Breast epithelium (tissue), 4 donors: ENCODE results near the gene CFAP45. TPM values are rescaled to one million over a fixed set of nuclear protein-coding genes. Genes with fewer than 3 reads are reported as not detected.
A peak's percentile ranks its signal among the peaks of the same experiment; 100 is the strongest.

Experiments
- DNase-seq, 2 donors: peaks; one replicate each; pipeline ENCODE4 v3.0.0-alpha.2; 2019; ENCODE audit warnings: low spot score in 2 of 2
- H3K27ac ChIP-seq, 2 donors: fragments of 200-600 bp; sonication (generic) in 1 of 2; one replicate each; pipeline ENCODE4 v1.5.1; 2016 to 2019; ENCODE audit warnings: mild to moderate bottlenecking in 1 of 2
- H3K27me3 ChIP-seq, 2 donors: fragments of 200-600 bp; sonication (generic) in 1 of 2; one replicate each; pipeline versions ENCODE4 v1.5.1 to v1.6.0; 2017 to 2019; ENCODE audit warnings: control low read depth in 1 of 2, mild to moderate bottlenecking in 1 of 2
- H3K36me3 ChIP-seq: fragments of 200-600 bp; one replicate; pipeline ENCODE4 v1.5.1; 2019
- H3K4me1 ChIP-seq, 2 donors: fragments of 200-600 bp; sonication (generic); one replicate each; pipeline ENCODE4 v1.5.1; 2016 to 2019; ENCODE audit warnings: control low read depth in 1 of 2
- H3K4me3 ChIP-seq, 3 donors: fragments of 200-600 bp; sonication (generic); 1 replicate in 2 of 3; 2 replicates in 1 of 3; pipeline ENCODE4 v1.5.1; 2016 to 2019; ENCODE audit warnings: mild to moderate bottlenecking in 3 of 3, moderate library complexity in 2 of 3
- H3K9me3 ChIP-seq, 2 donors: fragments of 200-600 bp; sonication (generic) in 1 of 2; one replicate each; pipeline ENCODE4 v1.5.1; 2016 to 2019; ENCODE audit warnings: control low read depth in 1 of 2
- POLR2A ChIP-seq: fragments of 450-650 bp; IDR thresholded peaks from one replicate; pipeline ENCODE4 v1.6.1; 2016; ENCODE audit warnings: antibody characterized with exemption, mild to moderate bottlenecking, moderate library complexity
- POLR2AphosphoS5 ChIP-seq, 3 donors: sonication (generic); formaldehyde crosslinking; IDR thresholded peaks; one replicate each; pipeline ENCODE4 v1.6.1; 2017; ENCODE audit warnings: antibody characterized with exemption in 3 of 3
- intact Hi-C: fragments of 100-400 bp; cut with DNase I; formaldehyde crosslinking; loops from one replicate; pipeline ENCODE4 v1.15.1; 2023; ENCODE audit warnings: low total_unique reads
- total RNA-seq, 3 donors: library from RNA; depleted of rRNA; stranded (reverse); fragments of >200 nt; gene quantifications; one replicate each; pipeline ENCODE4 v1.1.0, GENCODE V29; 2016
- TF ChIP-seq, protein P1 (sequence below), 3 donors: fragments of 450-650 bp; IDR thresholded peaks; one replicate each; pipeline ENCODE4 v1.5.1; 2016 to 2017; ENCODE audit warnings: antibody characterized with exemption in 3 of 3, mild to moderate bottlenecking in 3 of 3, moderate library complexity in 3 of 3

The CFAP45 gene
- total RNA-seq, 3 donors from 2014 or later: 0.80 to 2.6 (median 2.6) TPM

DNA sequence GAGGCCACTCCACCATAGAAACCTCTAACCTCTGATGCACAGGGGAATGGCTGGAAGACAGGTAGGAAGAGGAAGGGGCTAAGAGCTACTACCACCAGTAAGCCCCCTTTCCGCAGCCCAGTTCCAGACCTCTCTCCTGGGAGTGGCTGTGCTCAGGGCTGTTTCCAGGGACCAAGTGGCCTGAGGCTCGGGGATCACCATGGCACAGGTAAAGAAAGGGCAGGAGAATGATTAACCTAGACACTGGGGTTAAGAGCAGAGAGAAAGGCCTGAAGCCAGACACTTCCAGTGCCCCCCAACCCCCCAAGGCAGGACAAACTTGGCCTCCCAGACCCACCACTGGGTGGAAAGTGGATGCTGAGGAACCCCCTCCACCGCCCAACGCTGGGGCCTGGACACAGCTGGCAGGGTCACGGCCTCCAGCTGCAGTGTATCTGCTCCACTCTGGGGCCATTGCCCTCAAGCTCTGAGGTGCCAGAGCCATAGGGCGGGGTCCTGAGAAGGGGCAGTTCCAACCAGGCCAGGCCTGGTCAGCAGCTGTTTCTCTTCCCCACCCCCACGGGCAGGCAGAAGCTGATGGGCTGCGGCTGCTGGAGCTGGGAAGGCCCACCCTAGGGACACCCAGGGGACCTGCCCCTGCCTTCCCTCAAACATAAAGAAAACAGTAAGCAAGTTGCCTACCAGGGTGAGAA lies 22.7 kb upstream of the CFAP45 start:
- no peak for DNase-seq
- H3K4me1 ChIP-seq: peaks cover 10 to 19% of the 10 kb centered on the region in 2 donors

DNA sequence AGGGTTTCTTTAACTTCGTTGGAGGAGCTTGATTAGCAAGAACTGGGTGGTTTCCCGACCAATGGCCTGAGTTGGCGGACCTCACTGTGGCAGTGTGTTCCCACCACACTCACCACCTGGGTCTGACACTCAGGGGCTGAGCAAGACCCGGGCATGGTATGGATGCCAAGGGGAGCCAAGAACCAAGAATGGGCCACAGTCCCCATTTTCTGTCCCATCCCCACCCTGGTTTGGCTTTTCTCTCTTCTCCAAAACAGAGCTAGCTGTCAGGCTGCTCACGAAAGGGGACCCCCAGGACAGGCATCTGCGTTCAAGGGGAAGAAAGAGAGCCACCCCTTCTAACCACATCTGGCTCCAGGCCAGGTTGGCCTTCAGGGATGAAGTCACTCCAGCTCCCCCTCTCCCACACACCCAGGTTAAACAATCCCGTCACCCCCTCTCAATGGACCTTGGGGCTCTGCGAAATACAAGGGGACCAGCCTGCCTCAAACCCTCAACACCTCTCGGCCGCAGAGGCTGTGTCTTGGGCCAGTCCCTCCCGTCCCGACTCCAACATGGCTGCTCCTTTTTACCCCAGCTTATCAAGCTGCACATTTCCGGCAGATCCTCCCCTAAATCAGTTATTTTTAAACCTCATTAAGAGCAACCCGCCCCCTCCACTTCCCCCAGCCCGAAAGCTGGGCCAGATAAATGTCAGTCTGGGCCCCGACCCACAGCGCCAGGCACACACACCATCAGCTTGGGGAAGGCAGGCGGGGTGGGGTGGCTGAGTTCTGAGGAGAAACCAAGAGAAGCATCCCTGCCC lies 21.9 kb upstream of the CFAP45 start:
- peaks cover 5% of the 10 kb centered on the region for H3K36me3 ChIP-seq
- no peaks in the 10 kb centered on the region for H3K9me3 ChIP-seq
- H3K27me3 ChIP-seq: no peaks in the 10 kb centered on the region
- intact Hi-C loops: no loop called here
- DNase-seq: no peak
- no peak for TF ChIP-seq POLR2A
- no peak for TF ChIP-seq POLR2AphosphoS5 (IDR thresholded peaks at IDR 0.05)
- TF ChIP-seq, protein P1, sequence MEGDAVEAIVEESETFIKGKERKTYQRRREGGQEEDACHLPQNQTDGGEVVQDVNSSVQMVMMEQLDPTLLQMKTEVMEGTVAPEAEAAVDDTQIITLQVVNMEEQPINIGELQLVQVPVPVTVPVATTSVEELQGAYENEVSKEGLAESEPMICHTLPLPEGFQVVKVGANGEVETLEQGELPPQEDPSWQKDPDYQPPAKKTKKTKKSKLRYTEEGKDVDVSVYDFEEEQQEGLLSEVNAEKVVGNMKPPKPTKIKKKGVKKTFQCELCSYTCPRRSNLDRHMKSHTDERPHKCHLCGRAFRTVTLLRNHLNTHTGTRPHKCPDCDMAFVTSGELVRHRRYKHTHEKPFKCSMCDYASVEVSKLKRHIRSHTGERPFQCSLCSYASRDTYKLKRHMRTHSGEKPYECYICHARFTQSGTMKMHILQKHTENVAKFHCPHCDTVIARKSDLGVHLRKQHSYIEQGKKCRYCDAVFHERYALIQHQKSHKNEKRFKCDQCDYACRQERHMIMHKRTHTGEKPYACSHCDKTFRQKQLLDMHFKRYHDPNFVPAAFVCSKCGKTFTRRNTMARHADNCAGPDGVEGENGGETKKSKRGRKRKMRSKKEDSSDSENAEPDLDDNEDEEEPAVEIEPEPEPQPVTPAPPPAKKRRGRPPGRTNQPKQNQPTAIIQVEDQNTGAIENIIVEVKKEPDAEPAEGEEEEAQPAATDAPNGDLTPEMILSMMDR (IDR thresholded peaks at IDR 0.05): no peak
- peak overlapping the region; percentile 87 to 96 (median 95) for H3K4me3 ChIP-seq
- peak overlapping the region; percentile 98 to 99 for H3K27ac ChIP-seq
- peaks cover 10 to 22% of the 10 kb centered on the region in 2 donors for H3K4me1 ChIP-seq

More for the DNA sequence above, 22.7 kb upstream of the CFAP45 start:
- H3K27me3 ChIP-seq: no peaks in the 10 kb centered on the region
- H3K4me3 ChIP-seq: peak overlapping the region; percentile 87 to 96 (median 95)
- peaks cover 5% of the 10 kb centered on the region for H3K36me3 ChIP-seq
- intact Hi-C loops: no loop called here
- H3K27ac ChIP-seq: peak overlapping the region; percentile 98 to 99
- TF ChIP-seq POLR2A (no peak), POLR2AphosphoS5 (IDR thresholded peaks at IDR 0.05) (no peak)
- TF ChIP-seq, protein P1 (IDR thresholded peaks at IDR 0.05): no peak
- H3K9me3 ChIP-seq: no peaks in the 10 kb centered on the region

DNA sequence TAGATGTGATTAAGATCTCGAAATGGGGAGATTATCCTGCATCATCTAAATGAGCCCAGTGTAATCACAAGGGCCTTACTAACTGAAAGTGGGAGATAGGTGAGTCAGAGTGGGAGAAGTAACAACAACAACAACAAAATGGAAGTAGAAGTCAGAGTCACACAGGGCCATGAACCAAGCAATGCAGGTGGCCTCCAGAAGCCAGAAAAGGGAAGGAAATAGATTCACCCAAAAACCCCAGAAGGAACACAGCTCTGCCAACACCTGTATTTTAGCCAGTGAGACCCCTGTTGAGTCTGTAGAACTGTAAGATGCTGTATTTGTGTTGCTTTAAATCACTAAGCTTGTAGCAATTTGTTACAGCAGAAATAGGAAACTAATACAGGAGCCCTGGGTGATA lies 21.3 kb upstream of the CFAP45 start:
- TF ChIP-seq POLR2A (no peak), POLR2AphosphoS5 (IDR thresholded peaks at IDR 0.05) (no peak)
- TF ChIP-seq, protein P1 (IDR thresholded peaks at IDR 0.05): no peak
- no peak for DNase-seq
- Histone ChIP-seq H3K9me3 (no peaks in the 10 kb centered on the region), H3K27me3 (no peaks in the 10 kb centered on the region), H3K4me1 (peaks cover 10 to 21% of the 10 kb centered on the region in 2 donors), H3K4me3 (peak overlapping the region in 1 of 3 donors; percentile 87), H3K27ac (peak overlapping the region; percentile 98 to 99), H3K36me3 (peaks cover 5% of the 10 kb centered on the region)
- intact Hi-C loops: no loop called here

DNA sequence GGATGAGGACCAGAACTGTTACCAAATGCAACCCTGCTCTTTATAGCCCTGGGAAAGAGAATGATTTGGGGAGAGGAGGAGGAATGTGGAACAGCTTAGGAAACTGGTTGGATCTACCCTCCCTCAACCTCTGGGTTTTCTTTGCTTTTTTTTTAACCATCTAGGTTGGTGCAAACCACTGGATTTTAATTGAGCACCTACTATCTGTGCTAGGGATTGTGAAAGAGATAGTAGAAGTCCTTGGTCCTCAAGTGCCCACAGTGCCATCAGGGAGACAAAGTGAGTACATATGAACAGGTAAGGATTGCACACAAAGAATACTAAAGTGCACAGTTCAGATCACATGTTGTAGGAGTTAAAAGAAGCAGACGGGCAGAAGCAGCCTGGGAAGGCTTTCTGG lies 20.7 kb upstream of the CFAP45 start:
- Histone ChIP-seq H3K9me3 (no peaks in the 10 kb centered on the region), H3K27me3 (no peaks in the 10 kb centered on the region), H3K36me3 (peaks cover 5% of the 10 kb centered on the region), H3K4me3 (no peak overlapping the region), H3K27ac (peak overlapping the region; percentile 98 to 99), H3K4me1 (peaks cover 6 to 15% of the 10 kb centered on the region in 2 donors)
- DNase-seq: no peak
- intact Hi-C loops: no loop called here
- no peak for TF ChIP-seq POLR2A
- no peak for TF ChIP-seq POLR2AphosphoS5 (IDR thresholded peaks at IDR 0.05)
- TF ChIP-seq, protein P1 (IDR thresholded peaks at IDR 0.05): no peak

DNA sequence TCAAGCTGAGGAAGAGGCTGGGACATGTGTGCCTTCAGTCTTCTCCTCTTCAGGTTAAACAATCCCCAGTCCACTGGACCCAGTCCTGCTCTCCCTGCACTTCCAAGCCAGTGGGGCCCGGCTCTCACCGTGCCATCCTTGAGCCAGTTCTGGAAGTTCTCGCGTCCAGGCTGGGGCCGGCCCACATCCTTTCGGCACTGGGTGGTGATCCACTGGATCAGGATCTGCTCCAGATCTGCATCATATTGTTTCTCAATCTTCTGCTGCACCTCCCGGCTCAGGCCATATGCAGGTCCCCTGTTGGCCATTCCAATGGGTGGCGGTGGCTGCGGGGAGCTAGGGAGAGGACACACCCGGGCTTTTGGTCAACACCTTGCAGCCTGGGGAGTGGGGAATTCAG lies 20.2 kb upstream of the CFAP45 start:
- intact Hi-C loops: no loop called here
- Histone ChIP-seq H3K9me3 (no peaks in the 10 kb centered on the region), H3K4me1 (peaks cover 6 to 15% of the 10 kb centered on the region in 2 donors), H3K27ac (peak overlapping the region; percentile 98 to 99), H3K27me3 (no peaks in the 10 kb centered on the region), H3K36me3 (peaks cover 5% of the 10 kb centered on the region), H3K4me3 (no peak overlapping the region)
- no peak for DNase-seq
- TF ChIP-seq, protein P1 (IDR thresholded peaks at IDR 0.05): no peak
- TF ChIP-seq POLR2A (no peak), POLR2AphosphoS5 (IDR thresholded peaks at IDR 0.05) (no peak)
